Cerebellar cortex (tissue), 1 donor: ENCODE results near the gene CALHM3.
"Not testable (repeated sequence)": the region's sequence is repeated elsewhere in the genome, so short reads cannot be mapped to it uniquely, and the experiment has no call there.

Experiments used
- DNase-seq: peaks from one replicate; pipeline ENCODE4 v3.0.0-alpha.2; 2015; ENCODE audit warnings: low spot score

The CALHM3 gene

DNA sequence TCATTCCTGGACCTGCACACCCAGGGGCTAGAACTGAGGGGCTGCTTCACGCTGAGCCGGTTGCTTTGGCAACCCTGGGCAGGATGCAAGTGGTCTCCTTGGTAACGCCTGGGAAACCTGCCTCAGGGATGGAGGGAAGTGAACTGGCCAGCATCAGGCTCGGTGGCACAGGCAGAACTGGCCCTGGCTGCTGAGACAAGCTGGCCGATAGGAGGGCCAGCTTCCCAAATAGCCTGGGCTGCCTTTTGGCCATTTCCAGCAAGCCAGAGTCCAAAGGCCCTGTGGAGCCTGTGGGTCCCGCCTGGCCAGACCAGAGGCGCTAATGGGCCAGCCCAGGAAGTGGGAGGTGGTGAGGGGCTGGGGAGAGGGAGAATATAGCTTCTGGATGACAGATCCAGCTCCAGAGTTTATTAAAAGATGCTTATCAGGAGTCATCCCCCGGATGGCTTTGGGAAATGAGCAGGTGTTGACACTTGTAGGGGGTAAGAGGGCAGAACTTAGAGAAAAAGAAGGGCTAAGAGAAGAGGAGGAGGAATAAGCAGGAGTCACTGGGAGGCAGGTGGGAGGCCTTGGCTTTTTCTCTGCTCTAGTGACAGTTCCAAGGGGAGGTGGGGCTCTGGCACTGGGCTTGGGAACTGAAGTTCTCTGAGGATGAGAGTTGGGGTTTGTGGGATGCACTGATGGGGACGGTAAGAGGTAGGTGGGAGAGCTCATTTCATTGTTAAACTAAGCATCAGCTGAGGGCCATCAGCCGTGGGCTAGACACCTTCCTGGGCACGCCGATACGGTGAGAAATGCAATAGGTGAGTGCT, 24.0 kb upstream of the CALHM3 start:
- DNase-seq: peak; percentile 88

DNA sequence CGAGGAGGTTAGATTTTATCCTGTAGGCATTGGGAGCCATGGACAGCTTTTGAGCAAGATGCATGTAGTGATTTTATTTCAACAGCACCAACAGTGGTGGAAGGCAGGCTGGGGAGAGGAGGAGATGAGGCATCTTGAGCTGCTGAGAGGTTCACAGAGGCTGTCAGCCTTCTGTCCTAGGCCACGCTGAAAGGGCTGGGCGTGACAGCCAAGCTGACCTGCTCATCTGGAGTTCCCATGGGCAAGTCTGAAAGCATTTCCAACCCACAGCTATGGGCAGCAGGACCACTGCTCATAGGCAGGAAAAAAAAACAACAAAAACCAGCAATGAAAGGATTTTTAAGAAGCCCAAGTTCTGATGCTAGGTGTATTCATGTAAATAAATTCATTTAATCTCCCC, 22.1 kb upstream of the CALHM3 start:
- peak; percentile 10 for DNase-seq

DNA sequence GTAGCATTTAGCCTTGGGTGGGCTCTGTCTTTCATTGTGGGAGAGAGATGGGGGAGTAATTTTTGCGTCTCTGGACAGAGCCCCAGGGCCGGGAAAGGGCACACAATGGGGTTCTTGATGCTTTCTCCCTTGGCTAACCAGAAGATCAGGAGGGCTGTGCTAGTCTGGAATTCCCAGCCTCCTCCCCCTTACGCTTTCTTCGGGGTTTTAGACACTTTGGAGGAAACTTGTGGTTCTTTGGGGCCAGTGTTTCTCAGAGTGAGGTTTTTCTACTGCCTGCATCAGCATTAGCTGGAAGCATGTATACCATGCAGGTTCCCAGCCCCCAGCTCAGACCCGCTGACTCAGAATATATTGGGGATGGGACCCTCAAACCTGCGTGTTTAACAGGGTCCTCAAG, 21.4 kb upstream of the CALHM3 start:
- DNase-seq: no peak

DNA sequence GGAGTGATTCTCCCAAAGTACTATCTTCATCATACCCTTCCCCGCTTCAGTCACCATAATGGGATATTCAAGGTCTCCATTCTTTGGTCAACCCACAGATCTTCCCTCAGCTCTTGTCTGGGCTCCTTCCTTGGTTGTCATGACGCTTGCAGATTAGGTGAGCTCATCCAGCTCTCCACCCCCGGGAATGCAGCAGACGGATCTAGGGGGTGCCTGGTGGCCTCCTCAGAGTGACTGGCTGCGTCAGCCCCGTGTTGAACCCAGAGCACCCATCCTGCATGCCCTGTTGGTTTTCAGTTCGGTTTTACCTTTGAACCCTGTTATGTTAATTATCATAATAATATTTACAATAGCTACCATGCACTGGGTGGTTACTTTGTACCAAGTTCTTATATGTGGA, 20.8 kb upstream of the CALHM3 start:
- no peak for DNase-seq

DNA sequence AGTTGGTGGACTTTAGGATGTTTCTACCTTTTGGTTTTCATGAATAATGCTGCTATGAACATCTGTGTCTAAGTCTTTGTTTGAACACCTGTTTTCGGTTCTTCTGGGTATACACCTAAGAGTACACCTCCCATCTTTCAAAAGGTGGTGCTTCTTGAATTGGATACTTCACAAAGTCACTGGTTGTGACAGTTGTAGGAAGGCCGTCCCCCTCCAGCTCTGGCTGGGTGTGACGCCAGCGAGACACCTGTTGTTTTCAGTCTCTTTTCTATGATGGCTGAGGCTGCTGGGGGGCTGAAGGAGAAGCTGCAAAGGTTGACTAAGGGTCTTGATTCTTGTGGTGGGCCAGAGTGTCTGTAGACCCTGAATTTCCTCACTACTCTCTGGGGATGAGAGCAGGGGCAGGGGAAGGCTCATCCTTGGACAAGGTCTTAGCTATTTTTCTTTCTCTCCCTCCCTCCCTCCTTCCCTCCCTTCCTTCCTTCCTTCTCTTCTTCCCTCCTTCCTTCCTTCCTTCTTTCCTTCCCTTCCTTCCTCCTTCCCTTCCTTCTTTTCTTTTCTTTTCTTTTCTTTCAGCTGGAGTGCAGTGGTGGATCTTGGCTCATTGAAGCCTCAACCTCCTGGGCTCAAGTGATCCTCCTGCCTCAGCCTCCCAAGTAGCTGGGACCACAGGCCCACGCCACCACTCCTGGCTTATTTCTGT, 20.0 kb upstream of the CALHM3 start:
- no peak for DNase-seq

DNA sequence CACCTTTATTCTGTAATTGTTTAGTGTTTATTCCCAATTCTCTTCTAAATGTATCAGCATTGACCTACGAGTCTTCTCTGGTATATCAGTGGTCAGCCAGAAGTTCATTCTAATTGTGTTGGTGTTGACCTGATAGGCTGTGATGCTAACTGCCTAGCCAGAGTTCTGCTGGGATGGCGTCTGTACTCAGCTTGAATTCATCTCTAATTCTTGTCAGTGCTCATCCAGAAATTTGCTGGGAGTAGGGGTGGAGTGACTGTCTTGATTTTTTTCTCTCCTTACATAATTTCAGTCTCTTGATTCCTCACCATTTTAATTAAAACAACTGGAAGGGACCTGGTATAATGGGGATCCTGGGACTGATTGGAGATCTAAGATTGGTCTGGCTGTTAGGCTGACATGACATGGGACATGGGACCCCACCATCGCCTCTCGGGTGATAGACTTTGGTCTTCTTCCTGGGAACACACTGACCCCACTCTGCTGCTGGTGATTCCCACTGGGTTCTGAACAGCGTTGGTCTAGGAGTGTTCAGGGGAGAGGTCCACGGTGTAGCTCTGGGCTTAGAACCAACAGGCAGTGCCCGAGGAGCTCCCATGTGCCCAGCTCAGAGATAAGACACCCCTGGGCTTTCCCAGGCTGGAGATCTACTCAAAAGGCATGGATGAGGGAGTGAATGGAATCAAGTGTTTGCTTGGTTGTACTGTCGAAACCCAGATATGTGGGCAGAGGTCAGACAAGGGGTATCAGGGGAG, 18.3 kb upstream of the CALHM3 start:
- peak; percentile 21 for DNase-seq

DNA sequence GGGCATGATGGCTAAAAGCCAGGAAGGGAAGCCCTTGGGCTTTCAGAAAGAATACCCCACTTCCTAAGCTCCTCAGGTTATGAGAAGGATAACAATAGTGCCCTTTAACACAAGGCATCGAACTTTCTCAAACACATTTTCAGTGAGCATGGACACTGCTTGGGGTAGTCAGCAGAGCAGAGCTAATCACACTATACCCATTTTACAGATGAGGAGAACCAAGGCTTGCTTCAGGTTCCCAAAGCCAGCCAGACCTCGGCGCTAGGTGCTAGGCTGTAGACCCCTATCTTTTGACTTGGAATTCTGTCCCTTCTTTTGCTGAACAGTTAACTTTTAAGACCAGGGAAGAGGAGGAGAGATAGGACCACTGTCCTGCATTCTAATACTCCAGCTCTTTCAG, 16.3 kb upstream of the CALHM3 start:
- no peak for DNase-seq

DNA sequence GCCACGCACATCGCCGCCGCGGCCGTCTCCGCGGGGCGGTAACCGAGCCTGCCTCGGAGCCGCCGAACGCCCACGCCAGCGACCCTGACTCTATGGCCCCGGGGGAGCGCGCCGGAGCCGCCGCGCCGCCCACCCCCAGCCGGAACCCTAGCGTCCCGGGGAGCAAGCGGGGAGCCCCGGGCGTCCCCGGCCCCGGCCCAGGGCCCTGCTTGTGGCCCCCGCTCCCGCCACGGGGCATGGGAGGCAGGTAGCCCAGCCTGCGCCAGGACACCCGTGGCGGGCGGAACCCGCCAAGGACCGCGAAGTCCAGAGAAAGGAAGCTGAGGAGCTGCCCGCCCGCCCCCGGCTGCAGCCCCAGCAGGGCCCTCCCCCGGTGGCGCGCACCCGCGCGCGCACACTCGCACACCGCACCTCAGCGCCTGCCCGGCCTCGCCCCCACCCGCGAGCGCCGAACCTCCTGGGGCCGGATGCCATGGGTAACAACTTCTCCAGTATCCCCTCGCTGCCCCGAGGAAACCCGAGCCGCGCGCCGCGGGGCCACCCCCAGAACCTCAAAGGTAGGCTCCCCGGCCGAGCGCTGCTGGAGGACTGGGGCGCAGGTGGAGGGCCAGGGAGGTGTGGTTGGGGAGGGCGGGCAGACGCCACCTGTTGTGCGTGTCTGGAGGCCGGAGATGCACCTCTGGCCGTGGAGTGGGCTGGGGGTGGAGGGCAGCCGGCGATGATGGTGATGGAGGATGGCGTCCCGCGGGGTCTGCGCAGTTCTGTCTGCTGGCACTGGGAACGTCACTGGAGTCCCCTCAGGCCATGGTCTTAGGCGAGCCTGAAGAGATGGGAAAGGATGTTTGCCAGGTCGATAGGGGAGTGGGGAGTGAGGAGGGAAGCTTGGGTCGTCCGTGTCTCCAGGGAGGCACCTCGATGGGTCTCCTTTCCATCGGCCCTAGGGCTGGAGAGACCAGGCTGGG, 15.2 kb upstream of the CALHM3 start:
- peak; percentile 34 for DNase-seq

DNA sequence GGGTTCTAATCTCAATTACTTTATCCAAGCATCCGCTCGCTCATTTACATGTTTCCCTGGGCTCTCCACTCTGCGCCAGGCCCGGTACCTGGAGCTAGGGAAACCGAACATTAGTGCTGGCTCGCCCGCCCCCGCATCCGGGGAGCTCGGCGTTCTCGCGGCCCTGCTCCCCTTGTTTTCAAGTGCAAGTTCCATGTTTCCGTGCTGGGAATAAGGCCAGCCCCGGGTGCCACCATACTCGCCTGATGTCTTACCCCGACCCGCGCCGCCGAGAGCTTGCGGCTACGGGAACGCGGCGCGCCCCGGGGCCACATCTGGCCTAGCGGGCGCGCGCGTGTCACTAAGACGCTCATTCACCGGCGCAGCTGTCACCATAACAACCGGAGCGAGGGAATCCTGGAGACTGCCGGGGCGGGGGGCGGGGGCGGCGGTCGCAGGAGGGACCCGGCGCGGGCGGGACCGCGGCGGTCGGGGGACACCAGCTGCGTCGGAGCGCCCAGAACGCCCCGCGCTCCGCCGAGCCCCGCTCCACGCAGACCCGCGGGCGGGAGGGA, 14.4 kb upstream of the CALHM3 start, which contains the start of gene NEURL1:
Gene NEURL1 (plus strand): TSS at position 344 of the 554 bp plus-strand sequence. CDS start 683 bp downstream, outside the sequence.
- DNase-seq: peak; percentile 48

DNA sequence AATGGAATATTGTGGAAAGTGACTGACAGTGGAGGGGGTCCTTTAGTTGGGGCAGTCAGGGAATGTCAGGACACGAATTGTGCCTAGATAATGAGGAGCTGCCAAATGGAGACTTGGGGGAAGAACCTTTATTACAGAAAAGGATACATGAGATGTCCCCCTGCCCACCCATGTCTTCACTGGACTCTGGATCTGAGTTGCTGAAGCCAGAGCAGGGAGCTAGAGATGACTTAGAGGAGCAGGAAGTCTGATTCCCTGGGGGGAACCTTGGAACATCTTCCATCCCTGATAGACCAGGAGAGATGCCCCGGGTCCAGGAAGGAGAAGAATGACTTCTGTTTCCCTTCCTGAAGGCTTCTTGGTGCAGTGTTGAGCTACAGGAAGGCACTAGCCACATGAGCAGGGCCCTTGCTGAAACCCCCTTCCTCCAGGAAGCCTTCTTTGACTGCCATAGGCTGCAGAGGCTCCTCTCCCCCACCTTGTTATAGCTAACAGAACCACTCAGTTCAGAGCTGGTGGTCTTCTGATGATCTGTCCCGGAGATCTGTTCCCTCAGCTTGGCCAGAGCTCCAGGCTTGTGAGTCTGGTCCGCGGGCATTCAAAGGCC, 13.7 kb upstream of the CALHM3 start:
- no peak for DNase-seq

DNA sequence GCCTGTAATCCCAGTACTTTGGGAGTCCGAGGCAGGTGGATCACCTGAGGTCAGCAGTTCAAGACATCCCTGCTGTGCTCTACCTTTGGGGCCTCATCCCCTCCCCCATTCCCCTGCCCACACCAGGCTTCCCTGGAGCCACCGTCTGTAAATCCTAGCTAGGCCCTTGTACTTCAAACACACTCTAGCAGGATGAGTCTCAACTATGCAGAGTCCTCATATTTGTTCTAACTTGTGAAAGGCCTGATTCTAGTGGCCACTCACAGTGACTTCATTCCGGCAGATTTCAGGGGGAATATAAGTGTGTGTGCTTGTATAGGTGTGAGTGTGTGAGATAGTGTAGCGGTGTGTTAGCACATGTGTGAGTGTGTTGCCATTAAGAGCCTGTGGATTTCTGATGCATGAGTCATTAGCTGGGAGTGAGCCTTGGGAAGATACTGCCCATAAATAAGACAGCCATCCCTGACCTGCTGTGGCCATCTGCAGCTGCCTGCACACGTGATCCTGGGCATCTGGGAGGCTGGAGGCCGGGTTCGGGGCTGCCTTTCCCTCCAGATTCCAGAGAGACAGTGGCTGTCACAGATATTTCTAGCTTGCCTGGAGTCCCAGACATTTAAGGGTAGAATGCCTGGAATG, 12.8 kb upstream of the CALHM3 start:
- DNase-seq: peak; percentile 13

DNA sequence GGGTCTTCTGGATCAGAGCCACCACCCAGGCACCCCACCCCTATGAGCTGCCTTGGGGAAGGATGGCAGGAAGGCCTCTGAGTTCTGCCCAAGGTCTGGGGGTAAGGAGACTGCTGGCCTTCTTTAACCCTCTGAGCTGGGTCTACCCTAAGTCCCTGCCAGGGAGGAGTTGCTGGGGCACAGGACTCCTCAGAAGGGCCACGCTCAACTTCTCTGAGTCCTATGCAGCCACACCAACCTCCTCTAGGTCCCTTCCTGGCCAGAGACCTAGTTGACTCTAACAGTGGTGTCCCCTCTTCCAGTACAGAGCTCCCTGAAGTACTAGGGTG, 11.9 kb upstream of the CALHM3 start:
- DNase-seq: no peak

DNA sequence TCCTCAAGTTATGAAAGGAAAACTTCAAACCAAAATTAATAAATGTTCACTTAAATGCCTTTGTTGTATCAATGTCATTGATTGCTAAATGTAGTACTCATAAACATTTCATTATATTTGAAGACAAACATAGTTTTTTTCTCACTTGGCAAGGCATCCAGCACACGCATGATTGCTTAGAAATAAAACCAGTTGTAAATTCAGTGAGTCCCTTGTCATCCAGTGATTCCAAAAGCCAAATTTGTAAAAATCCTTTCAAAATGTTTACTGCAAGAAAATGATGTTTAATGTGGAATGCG, 8.3 kb upstream of the CALHM3 start:
- DNase-seq: no peak

DNA sequence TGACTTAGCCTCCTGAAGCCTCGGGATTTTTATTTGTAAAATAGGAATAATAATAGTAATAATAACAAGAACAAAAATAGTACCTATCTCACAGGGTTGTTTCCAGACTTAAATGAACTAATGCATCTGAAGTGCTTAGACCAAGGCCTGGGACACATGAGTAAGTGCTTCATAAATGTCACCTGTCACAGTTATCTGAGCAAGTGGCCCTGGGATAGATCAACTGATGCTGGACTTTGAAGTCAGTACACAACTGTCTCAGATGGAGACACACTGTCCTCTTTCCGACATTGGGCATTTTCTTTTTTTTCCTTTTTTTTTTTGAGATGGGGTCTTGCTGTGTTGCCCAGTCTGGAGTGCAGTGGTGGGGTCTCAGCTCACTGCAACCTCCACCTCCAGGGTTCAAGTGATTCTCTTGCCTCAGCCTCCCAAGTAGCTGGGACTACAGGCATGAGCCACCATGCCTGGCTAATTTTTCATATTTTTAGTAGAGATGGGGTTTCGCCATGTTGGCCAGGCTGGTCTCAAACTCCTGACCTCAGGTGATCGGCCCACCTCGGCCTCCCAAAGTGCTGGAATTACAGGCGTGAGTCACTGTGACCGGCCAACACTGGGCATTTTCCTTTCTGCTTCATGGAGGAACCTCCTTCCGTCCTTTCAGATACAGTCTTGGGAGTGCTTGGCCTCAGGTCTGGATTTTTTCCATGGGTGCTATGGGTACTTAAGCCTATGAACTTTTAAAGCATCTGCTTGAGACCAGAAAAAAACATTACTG, 7.8 kb upstream of the CALHM3 start:
- not testable (repeated sequence) for DNase-seq

DNA sequence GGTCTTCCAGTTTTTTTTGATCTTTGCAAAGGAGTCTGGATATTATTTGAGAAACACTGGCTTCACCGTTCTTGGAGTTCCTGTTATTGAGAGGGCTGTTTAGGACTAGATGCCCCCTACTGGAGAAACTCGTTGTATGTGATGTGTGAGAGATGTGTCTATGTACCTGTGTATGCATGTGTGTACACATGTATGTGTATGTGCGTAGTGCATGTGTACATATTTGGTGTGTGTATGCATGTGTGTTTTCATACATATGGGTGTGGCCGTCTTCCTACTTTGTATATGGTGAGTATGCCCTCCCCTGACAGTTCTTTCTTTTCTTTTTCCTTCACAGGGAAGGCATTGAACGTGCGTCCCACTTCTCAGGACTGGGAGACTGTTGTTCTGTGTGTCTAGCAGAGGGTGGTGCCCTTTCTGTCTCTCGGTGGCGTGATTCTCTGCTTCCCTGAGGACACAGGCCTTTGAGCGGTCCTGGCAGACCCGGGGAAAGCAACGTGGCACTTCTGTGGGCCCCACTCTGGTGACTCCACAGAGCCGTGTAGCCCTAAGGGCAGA, 3.0 kb upstream of the CALHM3 start:
- DNase-seq: peak; percentile 75

DNA sequence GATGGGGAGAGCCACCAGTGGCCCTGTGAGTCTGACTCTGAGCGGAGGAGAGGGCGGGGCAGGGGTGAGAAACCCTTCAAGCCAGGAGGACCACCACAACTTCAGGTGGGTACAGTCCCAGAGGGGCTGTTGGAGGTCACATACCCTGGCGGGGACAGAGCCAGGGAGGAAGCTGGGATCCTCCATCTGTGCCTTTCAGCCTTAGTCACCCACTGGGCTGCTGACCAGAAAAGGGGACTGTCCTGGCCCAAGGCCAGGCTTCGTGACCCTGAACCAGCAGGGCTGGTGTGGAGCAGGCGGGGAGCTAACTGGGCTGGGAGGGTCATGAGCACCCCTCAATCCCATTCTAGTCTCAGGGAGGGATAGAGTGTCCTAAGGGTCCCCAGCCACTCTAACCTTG, 1.5 kb upstream of the CALHM3 start:
- no peak for DNase-seq

DNA sequence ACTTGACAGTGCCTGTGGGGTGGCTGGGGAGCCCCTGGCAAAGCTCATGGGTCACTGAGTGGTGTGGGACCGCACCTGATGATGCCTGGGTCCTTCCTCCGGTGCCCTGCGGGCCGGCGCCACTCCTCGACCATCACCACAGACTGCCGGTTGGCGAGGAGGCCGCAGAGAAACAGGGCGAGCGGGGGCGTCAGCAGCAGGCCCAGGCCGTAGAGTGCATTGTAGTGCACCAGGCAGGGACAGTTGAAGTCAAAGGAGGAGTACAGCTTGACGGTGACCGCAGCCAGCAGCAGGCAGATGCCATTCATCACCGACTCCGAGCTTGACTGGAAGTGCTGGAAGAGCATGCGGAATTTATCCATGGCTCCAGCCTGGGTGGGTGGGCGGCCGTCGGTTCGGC, 369 bp downstream of the CALHM3 start:
- DNase-seq: no peak

DNA sequence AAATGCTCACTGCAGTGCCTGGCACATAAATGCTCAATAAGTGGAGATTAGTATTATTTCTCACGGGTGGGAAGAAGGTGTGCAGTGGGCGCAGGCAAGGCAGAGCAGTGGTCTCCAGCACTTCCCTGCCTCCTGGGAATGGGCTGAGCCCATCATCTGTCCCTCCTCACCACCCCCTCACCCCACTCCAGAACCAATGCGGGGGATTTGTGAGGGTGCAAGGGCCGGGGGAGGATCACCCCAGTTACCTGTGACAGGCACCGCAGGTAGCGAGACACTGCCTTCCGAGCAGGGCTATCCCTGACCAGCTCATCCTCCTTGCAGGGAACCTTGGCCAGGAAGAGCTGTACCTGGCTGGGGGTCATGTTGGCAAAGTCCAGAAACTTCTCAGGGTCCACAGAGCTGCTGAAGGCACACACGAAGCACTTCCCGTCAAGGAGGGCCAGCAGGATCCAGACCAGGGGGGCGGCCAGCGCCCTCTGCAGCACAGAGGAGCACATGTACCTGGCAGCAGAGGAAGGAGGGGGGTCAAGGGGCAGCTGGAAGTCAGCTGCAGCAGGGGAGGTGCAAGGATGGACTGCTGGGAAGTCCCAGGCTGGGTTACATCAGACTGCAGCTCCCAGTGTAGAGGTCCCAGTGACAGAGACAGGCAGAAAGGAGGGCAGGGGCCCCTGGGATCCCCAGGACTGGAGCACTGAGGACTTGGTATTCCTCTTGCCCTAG, 2.8 kb downstream of the CALHM3 start:
- DNase-seq: no peak

DNA sequence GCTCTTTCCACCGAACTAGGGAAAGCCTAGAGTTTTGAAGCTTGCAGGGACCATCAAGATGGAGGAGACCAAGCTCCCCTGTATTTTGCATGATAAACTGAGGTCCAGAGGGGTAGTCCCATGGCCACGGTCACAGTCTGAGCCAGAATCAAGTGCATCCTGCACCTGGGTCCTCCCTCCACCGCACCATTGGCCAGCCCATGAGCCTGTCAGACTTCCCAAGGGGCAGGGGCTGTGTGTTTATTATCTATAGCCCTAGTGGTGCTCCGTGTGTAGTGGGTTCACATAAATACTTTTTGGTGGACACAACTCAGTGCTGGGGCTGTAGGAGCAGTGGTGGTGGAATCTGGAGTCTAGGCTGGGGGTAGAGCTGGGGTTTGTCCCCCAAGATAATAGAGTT, 3.6 kb downstream of the CALHM3 start:
- DNase-seq: no peak
